ENCODE data around the gene ABHD1. TPM values are rescaled to one million over a fixed set of nuclear protein-coding genes. Genes with fewer than 3 reads are reported as not detected.

Gene ABHD1
- total and polyA plus RNA-seq, 4 donors = 0.08 to 0.74 (median 0.14) TPM

DNA sequence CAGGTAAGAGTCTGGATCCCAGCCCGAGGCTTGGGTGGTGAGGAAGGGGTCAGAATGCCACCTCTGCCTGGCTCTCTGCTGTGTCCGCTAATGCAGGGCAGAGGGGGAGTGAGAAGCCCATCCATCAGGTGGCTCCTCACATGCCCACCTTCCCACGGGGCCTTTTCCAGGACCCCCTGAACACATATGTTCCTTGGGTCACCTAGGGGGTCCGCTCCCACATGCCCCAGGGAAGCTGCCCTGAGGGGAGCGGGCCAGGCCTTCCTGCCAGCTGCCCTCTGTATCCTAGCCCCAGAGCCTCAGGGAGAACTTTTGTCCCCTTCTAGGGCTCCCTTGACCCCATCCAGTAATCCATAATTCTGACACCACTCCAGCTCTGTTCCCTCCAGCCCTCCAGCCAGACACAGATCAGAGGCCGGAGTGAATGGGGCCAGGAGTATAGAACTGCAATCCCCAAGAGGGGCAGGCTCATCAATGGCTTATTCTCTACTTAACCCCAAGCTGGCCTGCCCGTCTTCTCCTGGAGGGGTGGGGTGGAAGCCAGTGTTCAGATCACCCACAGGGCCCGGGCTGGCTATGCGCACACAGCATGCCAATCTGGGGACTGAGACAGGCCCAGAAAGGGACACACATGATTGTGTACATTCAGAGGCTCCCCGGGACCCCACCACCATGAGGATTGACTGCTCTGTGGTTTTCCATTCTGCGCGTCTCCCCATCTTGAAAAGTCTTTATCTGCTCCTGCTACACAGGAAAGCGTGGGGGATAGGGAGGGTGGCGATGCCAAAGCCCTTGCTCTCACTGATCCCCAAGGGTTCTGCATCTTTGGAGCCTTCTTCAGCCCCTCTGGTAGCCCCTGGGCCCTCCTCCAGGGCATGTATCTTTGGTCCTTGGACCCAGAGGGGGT, 44.1 kb upstream of the ABHD1 start:
- Histone ChIP-seq H3K4me1 (ENCODE audit: control insufficient read depth in 5 of 5, insufficient read depth in 5 of 5, low read length in 5 of 5) (peaks cover 0 to 71% (median 24%) of the 10 kb centered on the region in 5 donors), H3K9ac (ENCODE audit: insufficient read depth in 1 of 2, low read length in 2 of 2) (peak overlapping the region in 1 of 2 donors; percentile 67), H3K4me3 (peak overlapping the region; percentile 41), H3K9me3 (ENCODE audit: control insufficient read depth in 4 of 4, insufficient read depth in 3 of 4, low read length in 3 of 4) (no peaks in the 10 kb centered on the region), H3K27ac (ENCODE audit: low read depth in 1 of 2, low read length in 1 of 2) (peak overlapping the region; percentile 63 to 70), H3K27me3 (ENCODE audit: control insufficient read depth in 3 of 3, insufficient read depth in 3 of 3, low read length in 2 of 3) (no peaks in the 10 kb centered on the region), H3K36me3 (ENCODE audit: control insufficient read depth in 4 of 4, insufficient read depth in 4 of 4, low read length in 4 of 4) (peaks cover 0 to 40% (median 9%) of the 10 kb centered on the region in 4 donors)
- 68 to 76% methylated on average over 14 of the region's 14 CpGs for WGBS, 2 donors
- no peak for ATAC-seq (ENCODE audit: insufficient read depth, low FRiP score)
- no peak for DNase-seq
- TF ChIP-seq, protein P1, sequence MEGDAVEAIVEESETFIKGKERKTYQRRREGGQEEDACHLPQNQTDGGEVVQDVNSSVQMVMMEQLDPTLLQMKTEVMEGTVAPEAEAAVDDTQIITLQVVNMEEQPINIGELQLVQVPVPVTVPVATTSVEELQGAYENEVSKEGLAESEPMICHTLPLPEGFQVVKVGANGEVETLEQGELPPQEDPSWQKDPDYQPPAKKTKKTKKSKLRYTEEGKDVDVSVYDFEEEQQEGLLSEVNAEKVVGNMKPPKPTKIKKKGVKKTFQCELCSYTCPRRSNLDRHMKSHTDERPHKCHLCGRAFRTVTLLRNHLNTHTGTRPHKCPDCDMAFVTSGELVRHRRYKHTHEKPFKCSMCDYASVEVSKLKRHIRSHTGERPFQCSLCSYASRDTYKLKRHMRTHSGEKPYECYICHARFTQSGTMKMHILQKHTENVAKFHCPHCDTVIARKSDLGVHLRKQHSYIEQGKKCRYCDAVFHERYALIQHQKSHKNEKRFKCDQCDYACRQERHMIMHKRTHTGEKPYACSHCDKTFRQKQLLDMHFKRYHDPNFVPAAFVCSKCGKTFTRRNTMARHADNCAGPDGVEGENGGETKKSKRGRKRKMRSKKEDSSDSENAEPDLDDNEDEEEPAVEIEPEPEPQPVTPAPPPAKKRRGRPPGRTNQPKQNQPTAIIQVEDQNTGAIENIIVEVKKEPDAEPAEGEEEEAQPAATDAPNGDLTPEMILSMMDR (IDR thresholded peaks at IDR 0.05; ENCODE audit: control extremely low read depth, extremely low read depth) = no peak

DNA sequence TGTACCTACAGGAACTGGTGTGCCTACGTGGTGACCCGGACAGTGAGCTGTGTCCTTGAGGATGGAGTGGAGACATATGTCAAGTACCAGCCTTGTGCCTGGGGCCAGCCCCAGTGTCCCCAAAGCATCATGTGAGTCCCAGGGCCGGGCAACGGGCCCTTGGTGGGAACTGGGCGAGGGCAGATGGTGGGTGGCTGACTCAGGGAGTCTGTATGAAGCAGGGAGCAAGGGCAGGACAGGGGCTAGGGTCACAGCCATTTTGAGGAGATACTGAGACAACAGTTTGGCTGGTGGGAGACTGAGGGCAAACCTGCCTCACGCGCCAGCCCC, 43.5 kb upstream of the ABHD1 start:
- H3K4me1 ChIP-seq (ENCODE audit: control insufficient read depth in 5 of 5, insufficient read depth in 5 of 5, low read length in 5 of 5) = peaks cover 0 to 70% (median 21%) of the 10 kb centered on the region in 5 donors
- H3K9ac ChIP-seq (ENCODE audit: insufficient read depth in 1 of 2, low read length in 2 of 2) = peak overlapping the region in 1 of 2 donors; percentile 67
- ATAC-seq (ENCODE audit: insufficient read depth, low FRiP score) (no peak), DNase-seq (no peak)
- TF ChIP-seq, protein P1 (IDR thresholded peaks at IDR 0.05; ENCODE audit: control extremely low read depth, extremely low read depth) = no peak
- H3K27ac ChIP-seq (ENCODE audit: low read depth in 1 of 2, low read length in 1 of 2) = peak overlapping the region in 1 of 2 donors; percentile 15
- H3K9me3 ChIP-seq (ENCODE audit: control insufficient read depth in 4 of 4, insufficient read depth in 3 of 4, low read length in 3 of 4) = no peaks in the 10 kb centered on the region
- peaks cover 0 to 45% (median 11%) of the 10 kb centered on the region in 4 donors for H3K36me3 ChIP-seq (ENCODE audit: control insufficient read depth in 4 of 4, insufficient read depth in 4 of 4, low read length in 4 of 4)
- 77 to 89% methylated on average over 7 of the region's 7 CpGs for WGBS, 2 donors
- H3K27me3 ChIP-seq (ENCODE audit: control insufficient read depth in 3 of 3, insufficient read depth in 3 of 3, low read length in 2 of 3) = no peaks in the 10 kb centered on the region
- H3K4me3 ChIP-seq = peak overlapping the region; percentile 41

DNA sequence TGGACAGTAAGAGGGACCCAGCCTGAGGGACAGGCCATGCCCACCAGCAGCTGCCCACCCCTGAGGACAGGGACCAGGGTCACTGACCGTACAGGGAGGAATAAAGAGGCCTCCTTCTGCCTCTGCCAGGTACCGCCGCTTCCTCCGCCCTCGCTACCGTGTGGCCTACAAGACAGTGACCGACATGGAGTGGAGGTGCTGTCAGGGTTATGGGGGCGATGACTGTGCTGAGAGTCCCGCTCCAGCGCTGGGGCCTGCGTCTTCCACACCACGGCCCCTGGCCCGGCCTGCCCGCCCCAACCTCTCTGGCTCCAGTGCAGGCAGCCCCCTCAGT, 43.0 kb upstream of the ABHD1 start:
- ATAC-seq (ENCODE audit: insufficient read depth, low FRiP score) (no peak), DNase-seq (no peak)
- H3K9me3 ChIP-seq (ENCODE audit: control insufficient read depth in 4 of 4, insufficient read depth in 3 of 4, low read length in 3 of 4) = no peaks in the 10 kb centered on the region
- peak overlapping the region; percentile 2 to 94 for H3K27ac ChIP-seq (ENCODE audit: low read depth in 1 of 2, low read length in 1 of 2)
- H3K4me3 ChIP-seq = peak overlapping the region; percentile 24
- H3K27me3 ChIP-seq (ENCODE audit: control insufficient read depth in 3 of 3, insufficient read depth in 3 of 3, low read length in 2 of 3) = no peaks in the 10 kb centered on the region
- WGBS, 2 donors = 87 to 89% methylated on average over 14 of the region's 14 CpGs
- peaks cover 0 to 50% (median 11%) of the 10 kb centered on the region in 4 donors for H3K36me3 ChIP-seq (ENCODE audit: control insufficient read depth in 4 of 4, insufficient read depth in 4 of 4, low read length in 4 of 4)
- peaks cover 0 to 70% (median 21%) of the 10 kb centered on the region in 5 donors for H3K4me1 ChIP-seq (ENCODE audit: control insufficient read depth in 5 of 5, insufficient read depth in 5 of 5, low read length in 5 of 5)
- H3K9ac ChIP-seq (ENCODE audit: insufficient read depth in 1 of 2, low read length in 2 of 2) = peak overlapping the region in 1 of 2 donors; percentile 67
- TF ChIP-seq, protein P1 (IDR thresholded peaks at IDR 0.05; ENCODE audit: control extremely low read depth, extremely low read depth) = no peak
